ENCODE results near the gene ALDOA. TPM values are rescaled to one million over a fixed set of nuclear protein-coding genes. Genes with fewer than 3 reads are reported as not detected.

ALDOA gene
- total RNA-seq, 3 donors from 2014 or later = 1,235 to 2,016 (median 1,778) TPM

- peak; percentile 8 for ATAC-seq
- Histone ChIP-seq H3K36me3 (ENCODE audit: low read depth) (no peaks in the 10 kb centered on the region), H3K4me1 (ENCODE audit: low read depth) (peaks cover 7% of the 10 kb centered on the region), H3K9me3 (no peaks in the 10 kb centered on the region), H3K4me3 (peak overlapping the region; percentile 13)
- intact Hi-C loops (cut with DNase I, micrococcal nuclease) = no loop called here
- no peak for DNase-seq
- TF ChIP-seq, protein P1, sequence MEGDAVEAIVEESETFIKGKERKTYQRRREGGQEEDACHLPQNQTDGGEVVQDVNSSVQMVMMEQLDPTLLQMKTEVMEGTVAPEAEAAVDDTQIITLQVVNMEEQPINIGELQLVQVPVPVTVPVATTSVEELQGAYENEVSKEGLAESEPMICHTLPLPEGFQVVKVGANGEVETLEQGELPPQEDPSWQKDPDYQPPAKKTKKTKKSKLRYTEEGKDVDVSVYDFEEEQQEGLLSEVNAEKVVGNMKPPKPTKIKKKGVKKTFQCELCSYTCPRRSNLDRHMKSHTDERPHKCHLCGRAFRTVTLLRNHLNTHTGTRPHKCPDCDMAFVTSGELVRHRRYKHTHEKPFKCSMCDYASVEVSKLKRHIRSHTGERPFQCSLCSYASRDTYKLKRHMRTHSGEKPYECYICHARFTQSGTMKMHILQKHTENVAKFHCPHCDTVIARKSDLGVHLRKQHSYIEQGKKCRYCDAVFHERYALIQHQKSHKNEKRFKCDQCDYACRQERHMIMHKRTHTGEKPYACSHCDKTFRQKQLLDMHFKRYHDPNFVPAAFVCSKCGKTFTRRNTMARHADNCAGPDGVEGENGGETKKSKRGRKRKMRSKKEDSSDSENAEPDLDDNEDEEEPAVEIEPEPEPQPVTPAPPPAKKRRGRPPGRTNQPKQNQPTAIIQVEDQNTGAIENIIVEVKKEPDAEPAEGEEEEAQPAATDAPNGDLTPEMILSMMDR (IDR thresholded peaks at IDR 0.05) = no peak
These were observed 12.1 kb upstream of the ALDOA start for GRCh38 chr16:30053376-30054015.

DNA sequence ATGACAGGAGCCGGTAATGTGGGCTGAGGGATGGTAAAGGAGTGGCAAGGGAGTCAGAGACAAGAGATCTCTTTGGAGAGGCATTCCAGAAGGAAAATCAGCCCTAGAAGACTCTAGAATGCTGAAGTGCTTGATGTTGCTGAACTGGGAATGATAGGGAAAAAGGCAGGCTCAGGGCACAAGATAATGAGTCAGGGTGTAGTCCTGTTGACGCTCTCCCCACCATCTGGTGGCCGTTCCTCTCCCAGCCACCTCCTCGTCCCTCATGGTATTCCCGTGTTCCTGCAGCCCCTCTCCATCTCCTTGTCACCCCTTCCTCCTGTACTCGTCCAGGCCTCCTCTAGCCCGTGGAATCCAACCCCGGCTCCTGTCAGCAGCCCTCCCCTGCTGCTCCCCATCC, 11.1 kb upstream of the ALDOA start:
- H3K4me3 ChIP-seq = no peak overlapping the region
- H3K9me3 ChIP-seq = no peaks in the 10 kb centered on the region
- TF ChIP-seq, protein P1 (IDR thresholded peaks at IDR 0.05) = no peak
- ATAC-seq = no peak
- peaks cover 7% of the 10 kb centered on the region for H3K4me1 ChIP-seq (ENCODE audit: low read depth)
- intact Hi-C loops (cut with DNase I, micrococcal nuclease) = no loop called here
- DNase-seq = peak in 1 of 3 donors; percentile 44
- no peaks in the 10 kb centered on the region for H3K36me3 ChIP-seq (ENCODE audit: low read depth)

- intact Hi-C loops (cut with DNase I, micrococcal nuclease) = no loop called here
- DNase-seq = peak; percentile 69 to 73 (median 69)
- Histone ChIP-seq H3K9me3 (no peaks in the 10 kb centered on the region), H3K4me1 (ENCODE audit: low read depth) (peaks cover 7% of the 10 kb centered on the region), H3K36me3 (ENCODE audit: low read depth) (no peaks in the 10 kb centered on the region), H3K4me3 (no peak overlapping the region)
- TF ChIP-seq, protein P1 (IDR thresholded peaks at IDR 0.05) = no peak
- ATAC-seq = peak; percentile 75
These were observed 10.5 kb upstream of the ALDOA start for GRCh38 chr16:30054959-30055553.

- ATAC-seq = no peak
These were observed 5.2 kb upstream of the ALDOA start for GRCh38 chr16:30060346-30060745.

DNA sequence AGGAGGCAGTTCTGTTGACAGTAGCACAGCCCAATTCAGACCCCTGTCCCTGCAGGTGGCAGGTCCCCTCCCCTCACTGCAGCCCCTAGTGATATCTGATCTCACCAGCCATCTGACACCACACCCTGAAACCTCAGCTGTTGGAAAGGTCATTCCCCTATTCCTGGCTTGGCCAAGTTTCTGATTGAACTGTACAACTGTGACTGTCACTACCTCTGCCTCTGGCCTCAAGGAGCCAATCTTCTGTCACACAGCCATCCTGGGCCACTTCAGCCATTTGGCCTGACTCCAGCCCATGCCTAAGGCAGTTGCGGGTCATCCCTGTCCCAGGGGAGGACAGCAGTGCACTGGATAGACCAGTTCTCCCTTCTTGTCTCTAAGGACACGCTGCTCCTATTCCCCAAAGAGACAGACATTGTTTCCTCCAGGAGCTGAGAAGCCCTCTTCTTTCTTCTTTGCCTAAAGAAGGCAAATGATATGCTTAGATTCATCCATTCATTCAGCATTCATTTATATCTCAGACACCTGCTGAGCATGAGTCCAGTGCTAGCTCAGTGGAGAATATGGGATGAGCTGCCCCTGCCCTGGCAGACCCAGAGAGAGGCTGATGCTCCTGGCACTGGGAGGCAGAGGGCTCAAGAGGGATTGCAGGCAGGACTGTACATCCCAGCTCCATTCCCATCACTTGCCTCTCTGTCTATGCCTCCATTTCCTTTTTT, 4.6 kb upstream of the ALDOA start:
- intact Hi-C loops (cut with DNase I, micrococcal nuclease) = no loop called here
- H3K4me3 ChIP-seq = no peak overlapping the region
- H3K4me1 ChIP-seq (ENCODE audit: low read depth) = peaks cover 10% of the 10 kb centered on the region
- peak in 1 of 3 donors; percentile 31 for DNase-seq
- no peak for ATAC-seq
- no peaks in the 10 kb centered on the region for H3K9me3 ChIP-seq
- TF ChIP-seq, protein P1 (IDR thresholded peaks at IDR 0.05) = no peak
- H3K36me3 ChIP-seq (ENCODE audit: low read depth) = no peaks in the 10 kb centered on the region

More at GRCh38 chr16:30060346-30060745, 5.2 kb upstream of the ALDOA start:
- DNase-seq = no peak
- H3K36me3 ChIP-seq (ENCODE audit: low read depth) = no peaks in the 10 kb centered on the region
- peaks cover 10% of the 10 kb centered on the region for H3K4me1 ChIP-seq (ENCODE audit: low read depth)
- H3K4me3 ChIP-seq = no peak overlapping the region
- H3K9me3 ChIP-seq = no peaks in the 10 kb centered on the region
- TF ChIP-seq, protein P1 (IDR thresholded peaks at IDR 0.05) = no peak
- intact Hi-C loops (cut with DNase I, micrococcal nuclease) = no loop called here

All from mucosa of descending colon (tissue), 3 donors.